ENCODE results near the gene EIPR1.

Gene EIPR1

DNA sequence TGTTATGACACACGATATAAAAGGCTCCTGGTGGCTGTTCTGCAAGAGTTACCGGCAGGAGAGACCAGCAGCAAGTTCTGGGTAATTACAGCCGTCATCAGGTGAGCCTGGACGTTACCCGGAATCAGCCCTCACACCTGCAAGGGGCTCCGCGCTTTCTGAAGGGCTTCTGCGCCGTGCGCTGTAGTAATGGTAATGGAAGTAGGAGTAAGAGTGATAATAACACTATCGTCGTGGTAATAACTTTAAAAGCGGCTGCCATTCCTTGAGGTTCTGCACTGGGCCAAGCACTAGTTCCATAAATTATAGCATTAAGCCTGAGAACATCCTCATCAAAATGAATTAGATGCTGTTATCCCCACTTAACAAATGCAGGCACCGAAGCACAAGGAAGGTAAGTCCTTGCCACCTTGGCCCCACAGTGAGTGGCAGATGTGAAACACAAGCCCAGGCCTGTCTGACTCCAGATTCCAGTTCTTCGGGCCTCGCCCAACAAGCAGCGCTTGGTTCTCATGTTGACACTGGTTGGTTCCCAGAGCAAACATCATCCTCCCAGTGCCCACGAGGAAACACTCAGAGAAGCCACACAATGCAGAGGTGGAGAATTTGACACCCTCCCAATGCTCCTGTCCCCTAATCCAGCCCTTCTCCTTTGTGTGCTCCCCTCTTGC lies 205.2 kb downstream of the EIPR1 start:
- Mint-ChIP-seq H3K36me3 (peaks cover 8% of the 10 kb centered on the region), H3K4me3 (no peak overlapping the region), H3K27me3 (no peaks in the 10 kb centered on the region), H3K4me1 (no peaks in the 10 kb centered on the region), H3K9me3 (no peaks in the 10 kb centered on the region), H3K27ac (no peak overlapping the region)
- CTCF ChIA-PET = no interaction called here
- no peak for DNase-seq

DNA sequence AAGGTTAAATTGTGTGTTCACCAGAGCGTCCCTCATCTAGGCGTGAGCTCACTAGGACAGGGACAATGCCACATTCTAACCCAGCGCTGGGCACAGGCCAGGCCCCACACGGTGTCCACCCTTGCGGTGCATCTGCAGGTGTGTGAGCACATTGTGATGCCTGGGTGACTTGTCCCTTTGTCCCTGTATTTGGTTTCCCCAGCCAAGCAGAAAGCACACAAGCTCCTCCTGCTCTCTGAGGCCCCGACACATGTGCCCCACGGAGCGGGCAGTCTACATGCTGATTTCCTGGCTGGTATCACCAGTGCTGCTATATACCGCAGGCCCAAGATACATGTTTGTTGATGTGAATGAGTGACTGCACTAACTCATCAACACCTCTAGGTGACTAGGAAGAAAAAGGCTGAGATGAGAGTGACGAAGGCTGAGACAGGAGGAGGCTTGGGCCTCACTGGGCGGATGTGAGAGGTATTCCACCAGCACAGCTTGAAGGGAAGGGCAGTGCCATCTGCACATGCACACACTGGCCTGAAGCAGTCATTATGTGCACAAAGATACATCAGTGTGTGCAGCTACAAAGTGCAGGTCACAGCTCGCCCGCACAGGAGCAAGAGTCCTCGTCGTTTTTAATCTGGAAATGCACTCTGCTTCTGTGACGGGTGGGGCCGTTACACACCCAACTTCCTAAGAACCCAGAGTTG lies 205.9 kb downstream of the EIPR1 start:
- H3K4me3 Mint-ChIP-seq = no peak overlapping the region
- no peaks in the 10 kb centered on the region for H3K9me3 Mint-ChIP-seq
- no peak for DNase-seq
- H3K27me3 Mint-ChIP-seq = no peaks in the 10 kb centered on the region
- peaks cover 11% of the 10 kb centered on the region for H3K36me3 Mint-ChIP-seq
- no peak overlapping the region for H3K27ac Mint-ChIP-seq
- CTCF ChIA-PET = no interaction called here
- H3K4me1 Mint-ChIP-seq = no peaks in the 10 kb centered on the region

- Mint-ChIP-seq H3K27ac (no peak overlapping the region), H3K27me3 (no peaks in the 10 kb centered on the region), H3K4me1 (no peaks in the 10 kb centered on the region), H3K4me3 (no peak overlapping the region), H3K9me3 (peaks cover 4% of the 10 kb centered on the region), H3K36me3 (peaks cover 12% of the 10 kb centered on the region)
- CTCF ChIA-PET = no interaction called here
- DNase-seq = no peak
Observed at GRCh38 chr2:3170792-3171455, 206.7 kb downstream of the EIPR1 start.

GRCh38 chr2:3169106-3169870 lies 208.3 kb downstream of the EIPR1 start:
- Mint-ChIP-seq H3K9me3 (peaks cover 8% of the 10 kb centered on the region), H3K27ac (no peak overlapping the region), H3K36me3 (peaks cover 19% of the 10 kb centered on the region), H3K27me3 (no peaks in the 10 kb centered on the region), H3K4me3 (no peak overlapping the region), H3K4me1 (no peaks in the 10 kb centered on the region)
- CTCF ChIA-PET = no interaction called here
- DNase-seq = no peak

GRCh38 chr2:3168230-3168891 lies 209.3 kb downstream of the EIPR1 start:
- H3K4me1 Mint-ChIP-seq = no peaks in the 10 kb centered on the region
- CTCF ChIA-PET = no interaction called here
- no peak for DNase-seq

GRCh38 chr2:3163401-3163800 lies 214.2 kb downstream of the EIPR1 start:
- H3K9me3 Mint-ChIP-seq = peaks cover 23% of the 10 kb centered on the region
- H3K36me3 Mint-ChIP-seq = peaks cover 24% of the 10 kb centered on the region
- H3K27ac Mint-ChIP-seq = no peak overlapping the region
- no peaks in the 10 kb centered on the region for H3K27me3 Mint-ChIP-seq
- H3K4me3 Mint-ChIP-seq = no peak overlapping the region
- CTCF ChIA-PET = no interaction called here
- H3K4me1 Mint-ChIP-seq = no peaks in the 10 kb centered on the region
- DNase-seq = no peak

More at GRCh38 chr2:3168230-3168891, 209.3 kb downstream of the EIPR1 start:
- Mint-ChIP-seq H3K27ac (no peak overlapping the region), H3K4me3 (no peak overlapping the region), H3K36me3 (peaks cover 22% of the 10 kb centered on the region), H3K9me3 (peaks cover 16% of the 10 kb centered on the region), H3K27me3 (no peaks in the 10 kb centered on the region)

- Mint-ChIP-seq H3K36me3 (peaks cover 22% of the 10 kb centered on the region), H3K4me1 (no peaks in the 10 kb centered on the region), H3K9me3 (peaks cover 23% of the 10 kb centered on the region), H3K27me3 (no peaks in the 10 kb centered on the region), H3K27ac (no peak overlapping the region), H3K4me3 (no peak overlapping the region)
- no peak for DNase-seq
- CTCF ChIA-PET = no interaction called here
Observed at GRCh38 chr2:3162442-3163077, 215.1 kb downstream of the EIPR1 start.

- CTCF ChIA-PET = no interaction called here
- Mint-ChIP-seq H3K4me1 (no peaks in the 10 kb centered on the region), H3K36me3 (peaks cover 18% of the 10 kb centered on the region), H3K27me3 (no peaks in the 10 kb centered on the region), H3K4me3 (no peak overlapping the region), H3K27ac (no peak overlapping the region), H3K9me3 (peaks cover 20% of the 10 kb centered on the region)
- DNase-seq = no peak
Observed at GRCh38 chr2:3160751-3161330, 216.8 kb downstream of the EIPR1 start.

- H3K4me3 Mint-ChIP-seq = no peak overlapping the region
- CTCF ChIA-PET = no interaction called here
- H3K9me3 Mint-ChIP-seq = peaks cover 15% of the 10 kb centered on the region
- no peak overlapping the region for H3K27ac Mint-ChIP-seq
- H3K27me3 Mint-ChIP-seq = no peaks in the 10 kb centered on the region
- no peak for DNase-seq
- H3K4me1 Mint-ChIP-seq = no peaks in the 10 kb centered on the region
- H3K36me3 Mint-ChIP-seq = peaks cover 12% of the 10 kb centered on the region
Observed at GRCh38 chr2:3159782-3160545, 217.7 kb downstream of the EIPR1 start.

- Mint-ChIP-seq H3K4me1 (peaks cover 2% of the 10 kb centered on the region), H3K27me3 (no peaks in the 10 kb centered on the region), H3K27ac (no peak overlapping the region), H3K9me3 (peaks cover 3% of the 10 kb centered on the region), H3K4me3 (no peak overlapping the region), H3K36me3 (peaks cover 2% of the 10 kb centered on the region)
- DNase-seq = no peak
- CTCF ChIA-PET = no interaction called here
Observed at GRCh38 chr2:3154700-3155099, 222.9 kb downstream of the EIPR1 start.

GRCh38 chr2:3154146-3154545 lies 223.5 kb downstream of the EIPR1 start:
- Mint-ChIP-seq H3K27ac (no peak overlapping the region), H3K27me3 (no peaks in the 10 kb centered on the region), H3K9me3 (peaks cover 3% of the 10 kb centered on the region), H3K36me3 (peaks cover 2% of the 10 kb centered on the region), H3K4me3 (no peak overlapping the region), H3K4me1 (peaks cover 2% of the 10 kb centered on the region)
- DNase-seq = no peak
- CTCF ChIA-PET = no interaction called here

GRCh38 chr2:3151153-3151918 lies 226.3 kb downstream of the EIPR1 start:
- Mint-ChIP-seq H3K27me3 (no peaks in the 10 kb centered on the region), H3K4me1 (peaks cover 2% of the 10 kb centered on the region), H3K36me3 (peaks cover 2% of the 10 kb centered on the region), H3K4me3 (no peak overlapping the region), H3K9me3 (peaks cover 3% of the 10 kb centered on the region), H3K27ac (no peak overlapping the region)
- CTCF ChIA-PET = no interaction called here
- no peak for DNase-seq

Measured in activated naive CD4-positive, alpha-beta T cell treated with anti-CD3 and anti-CD28 coated beads, Interleukin-2, amount 10 ng/mL, durations not matched to agents 7 days and 5 days (primary cell).